ENCODE measurements around the gene RCAN2.

RCAN2 gene

GRCh38 chr6:46207174-46207573 lies 284.1 kb downstream of the RCAN2 start:
- no peak for DNase-seq

GRCh38 chr6:46204880-46205650 lies 286.2 kb downstream of the RCAN2 start:
- no peak for DNase-seq

- DNase-seq = no peak
Measured at GRCh38 chr6:46203391-46204177, 287.7 kb downstream of the RCAN2 start.

- DNase-seq = no peak
Measured at GRCh38 chr6:46201702-46202101, 289.5 kb downstream of the RCAN2 start.

- no peak for DNase-seq
Measured at GRCh38 chr6:46199387-46199786, 291.9 kb downstream of the RCAN2 start.

- DNase-seq = no peak
Measured at GRCh38 chr6:46191961-46192360, 299.3 kb downstream of the RCAN2 start.

GRCh38 chr6:46190889-46191288 lies 300.4 kb downstream of the RCAN2 start:
- DNase-seq = no peak

GRCh38 chr6:46189726-46190125 lies 301.5 kb downstream of the RCAN2 start:
- DNase-seq = no peak

GRCh38 chr6:46186583-46186982 lies 304.7 kb downstream of the RCAN2 start:
- no peak for DNase-seq

- DNase-seq = no peak
Measured at GRCh38 chr6:46184114-46184513, 307.1 kb downstream of the RCAN2 start.

GRCh38 chr6:46175976-46176375 lies 315.3 kb downstream of the RCAN2 start:
- DNase-seq = no peak

GRCh38 chr6:46175446-46175845 lies 315.8 kb downstream of the RCAN2 start:
- no peak for DNase-seq

GRCh38 chr6:46174904-46175303 lies 316.3 kb downstream of the RCAN2 start:
- no peak for DNase-seq

- DNase-seq = no peak
Measured at GRCh38 chr6:46172176-46172575, 319.1 kb downstream of the RCAN2 start.
